NCI-H1417 (cell line): Measurements from ENCODE around the gene CHST11.
A peak's percentile ranks its signal among the peaks of the same experiment; 100 is the strongest.

Experiments used
- DNase-seq, 3 experiments: peaks; one replicate each; lab custom pipeline; 2025; lab: John Stamatoyannopoulos, UW

CHST11 gene

DNA sequence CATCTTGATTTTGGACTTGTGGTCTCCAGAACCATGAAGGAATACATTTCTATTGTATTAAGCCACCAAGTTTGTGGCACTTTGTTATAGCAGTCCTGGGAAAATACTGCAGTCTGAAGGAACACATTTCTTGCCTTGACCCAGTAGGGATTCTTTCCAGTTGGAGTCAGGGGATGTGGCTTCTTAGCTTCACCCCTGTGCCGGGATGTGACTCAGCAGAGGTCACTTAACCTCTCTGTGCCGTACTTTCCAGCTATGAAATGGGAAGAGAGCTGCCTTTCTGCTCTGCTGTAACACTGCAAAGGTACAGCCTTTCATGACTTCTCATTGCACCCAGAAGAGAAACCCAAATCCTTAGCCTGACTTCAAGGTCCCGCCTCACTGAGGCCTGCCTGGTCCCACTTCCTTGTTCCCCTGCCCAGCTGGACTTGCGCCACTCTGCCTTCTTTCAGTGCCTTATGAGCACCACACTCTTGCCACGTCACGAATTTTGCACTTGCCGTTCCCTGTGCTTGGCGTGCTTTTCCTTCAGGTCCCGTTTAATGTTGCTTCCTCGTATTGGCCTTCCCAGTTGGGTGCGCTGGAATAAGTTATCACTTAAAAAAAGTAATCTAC, 24.2 kb downstream of the CHST11 start:
- no peak for DNase-seq

DNA sequence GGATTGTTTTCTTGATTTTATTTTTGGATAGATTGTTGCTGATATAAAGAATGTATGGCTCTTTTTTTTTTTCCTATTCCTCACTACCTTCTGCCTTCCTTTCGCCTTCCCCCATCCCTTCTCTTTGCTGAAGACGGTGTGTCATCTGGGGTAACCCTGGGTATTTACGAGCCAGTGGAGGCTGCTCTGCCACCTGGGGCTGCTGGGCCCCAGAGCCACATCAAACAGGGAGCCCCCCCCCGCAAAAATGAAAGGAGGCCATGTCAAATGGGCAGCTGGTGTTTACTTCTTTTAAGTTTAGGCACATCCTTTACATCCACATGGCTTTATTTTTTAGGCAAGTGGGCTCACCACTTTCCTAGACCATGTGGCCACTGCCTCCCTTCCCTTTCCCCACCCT, 25.4 kb downstream of the CHST11 start:
- no peak for DNase-seq

DNA sequence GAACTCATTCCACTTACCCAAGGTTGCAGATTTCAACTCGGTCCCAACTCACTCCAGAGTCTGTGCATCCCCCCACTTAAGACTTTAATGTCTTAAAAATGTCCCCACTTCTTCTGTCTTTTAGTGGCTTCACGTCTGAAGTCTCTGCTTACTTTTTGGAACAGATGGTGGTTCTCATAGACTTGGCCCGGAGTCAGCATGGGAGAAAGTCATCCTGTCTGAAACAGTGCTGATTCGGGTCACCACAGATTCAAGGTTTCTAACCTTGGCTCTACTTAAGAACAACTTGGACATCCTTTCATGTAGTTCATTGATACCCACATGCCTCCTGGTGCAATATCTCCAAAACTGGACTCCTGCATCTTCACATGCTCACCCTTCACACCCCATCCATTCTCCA, 26.0 kb downstream of the CHST11 start:
- DNase-seq: no peak

DNA sequence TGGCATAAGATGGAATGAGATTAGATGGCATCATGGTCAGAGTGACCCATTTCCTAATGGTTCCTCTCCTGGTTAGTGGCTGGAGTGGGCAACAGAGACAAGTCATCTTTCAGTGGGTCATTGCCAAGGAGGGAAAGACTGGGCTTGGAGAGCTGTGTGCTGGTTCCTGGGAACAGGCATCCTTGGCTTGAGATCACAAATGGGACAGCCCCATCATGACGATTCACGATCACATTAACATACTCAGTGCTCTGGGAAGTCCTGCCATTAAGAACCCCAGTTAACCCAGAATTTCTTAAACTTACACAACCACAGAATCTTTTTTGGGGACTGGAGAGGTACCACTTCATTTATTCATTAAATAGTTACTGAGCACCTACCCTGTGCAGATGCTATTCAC, 27.3 kb downstream of the CHST11 start:
- DNase-seq: no peak

DNA sequence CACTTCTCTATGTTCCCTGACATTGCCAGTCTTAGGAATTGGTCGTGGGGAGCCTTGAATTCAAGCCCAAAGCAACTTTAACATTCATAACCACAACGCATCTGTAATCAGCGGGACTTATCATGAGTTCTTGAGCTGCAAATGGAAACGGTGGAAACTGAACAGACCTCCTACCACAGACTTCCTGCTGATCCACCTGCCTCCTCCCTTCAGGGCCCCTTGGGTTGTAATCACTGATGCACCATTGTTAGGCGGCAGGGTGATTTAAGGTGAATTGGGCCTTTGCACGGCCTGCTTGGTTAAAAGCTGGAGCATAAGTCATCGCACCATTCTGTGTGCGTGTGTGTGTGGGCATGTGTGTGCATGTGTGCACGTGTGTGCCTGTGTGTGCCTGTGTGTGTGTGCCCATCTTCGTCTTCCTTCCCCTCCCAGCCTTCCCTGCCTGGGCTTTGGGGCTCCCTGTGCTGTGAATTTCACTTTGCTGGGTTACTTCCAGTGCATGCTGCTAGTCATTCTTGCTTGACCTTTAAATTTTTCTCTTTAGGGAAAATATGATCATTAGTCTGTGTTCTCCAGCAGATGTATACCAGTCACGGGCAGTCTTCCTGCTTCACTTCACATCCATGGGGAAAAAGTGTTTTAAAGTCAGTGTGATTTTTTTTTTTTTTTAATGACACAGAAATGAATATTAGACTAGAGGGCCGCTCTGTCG, 29.1 kb downstream of the CHST11 start:
- DNase-seq: no peak

DNA sequence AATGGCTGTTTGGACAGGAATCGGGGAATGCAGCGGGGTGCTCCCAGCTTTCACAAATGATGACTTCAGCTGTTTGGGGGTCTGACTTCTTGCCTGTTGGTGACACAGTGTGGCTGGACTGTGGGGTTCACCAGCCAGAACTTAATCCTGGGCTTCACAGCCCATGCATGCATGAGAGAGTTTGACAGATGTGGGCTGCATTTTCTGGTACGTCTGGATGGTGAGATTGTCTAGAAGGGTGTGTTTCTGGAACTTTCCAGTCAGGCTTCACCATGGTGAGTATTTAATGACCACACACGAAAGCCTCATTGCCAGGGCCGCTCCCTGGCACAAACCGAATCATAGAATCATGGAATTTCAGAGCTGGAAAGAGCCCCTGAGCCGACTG, 29.6 kb downstream of the CHST11 start:
- DNase-seq: no peak

DNA sequence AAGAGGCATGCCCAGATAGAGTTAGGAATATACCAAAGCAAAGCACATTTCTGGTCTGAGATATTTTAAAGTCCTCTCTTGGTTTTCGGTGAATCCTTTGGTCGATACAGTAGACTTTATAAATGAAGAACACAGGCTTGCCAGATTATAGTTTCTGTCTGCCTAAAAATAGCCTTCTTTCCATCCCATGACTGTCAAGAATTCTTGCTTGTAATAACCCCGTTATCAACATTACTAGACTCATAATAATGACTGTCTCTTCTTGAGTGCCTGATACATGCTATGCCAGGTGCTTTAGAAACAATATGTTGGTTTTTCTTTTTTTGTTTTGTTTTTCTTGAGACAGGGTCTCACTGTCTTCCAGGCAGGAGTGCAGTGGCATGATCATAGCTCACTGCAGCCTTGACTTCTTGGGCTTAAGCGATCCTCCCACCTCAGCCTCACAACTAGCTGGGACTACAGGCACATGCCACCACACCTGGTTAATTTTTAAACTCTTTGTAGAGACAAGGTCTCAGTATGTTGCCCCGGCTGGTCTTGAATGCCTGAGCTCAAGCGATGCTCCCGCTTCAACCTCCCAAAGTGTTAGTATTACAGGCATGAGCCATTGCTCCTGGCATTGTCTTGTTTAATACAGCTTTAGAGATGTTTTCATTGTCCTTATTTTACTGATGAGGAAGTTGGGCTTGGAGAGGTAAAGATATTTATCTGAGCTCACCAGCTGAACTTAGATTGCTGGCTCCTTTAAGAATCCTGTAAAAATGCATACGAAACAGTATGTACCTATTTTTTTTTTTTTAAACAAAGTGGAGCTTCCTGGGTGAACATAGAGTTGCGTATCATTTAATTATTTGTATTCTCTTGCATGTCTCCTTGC, 30.4 kb downstream of the CHST11 start:
- DNase-seq: no peak

DNA sequence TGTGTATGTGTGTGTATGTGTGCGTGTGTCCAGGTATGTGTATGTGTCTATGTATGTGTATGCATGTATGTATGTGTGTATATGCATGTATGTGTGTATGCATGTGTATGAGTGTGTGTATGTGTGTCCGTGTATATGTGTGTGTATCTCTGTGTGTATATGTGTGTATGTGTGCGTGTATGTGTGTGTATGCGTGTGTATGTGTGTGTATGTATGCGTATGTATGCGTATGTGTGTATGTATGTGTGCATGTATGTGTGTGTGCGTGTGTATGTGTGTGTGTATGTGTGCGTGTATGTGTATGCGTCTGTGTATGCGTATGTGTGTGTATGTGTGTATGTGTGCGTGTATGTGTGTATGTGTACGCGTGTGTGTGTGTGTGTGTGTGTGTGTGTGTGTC, 31.6 kb downstream of the CHST11 start:
- DNase-seq: no peak

DNA sequence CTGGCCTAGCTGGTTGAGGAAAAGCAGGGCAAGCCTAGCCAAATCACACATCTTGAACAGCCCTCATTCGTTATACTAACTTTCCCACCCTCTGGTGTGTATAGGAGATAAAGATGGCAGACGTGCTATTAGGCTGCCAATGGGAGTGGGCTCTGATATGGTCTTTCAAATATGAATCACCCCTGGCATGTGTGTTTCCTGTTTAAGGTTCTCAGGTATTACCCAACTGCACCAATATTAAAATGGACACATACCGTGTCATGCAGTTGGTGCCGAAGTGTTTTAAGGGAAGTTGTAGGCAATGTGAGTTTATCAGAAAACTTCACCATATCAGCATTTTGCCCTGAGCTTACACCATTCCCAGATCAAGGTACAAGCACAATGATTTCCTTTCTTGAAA, 33.4 kb downstream of the CHST11 start:
- no peak for DNase-seq

DNA sequence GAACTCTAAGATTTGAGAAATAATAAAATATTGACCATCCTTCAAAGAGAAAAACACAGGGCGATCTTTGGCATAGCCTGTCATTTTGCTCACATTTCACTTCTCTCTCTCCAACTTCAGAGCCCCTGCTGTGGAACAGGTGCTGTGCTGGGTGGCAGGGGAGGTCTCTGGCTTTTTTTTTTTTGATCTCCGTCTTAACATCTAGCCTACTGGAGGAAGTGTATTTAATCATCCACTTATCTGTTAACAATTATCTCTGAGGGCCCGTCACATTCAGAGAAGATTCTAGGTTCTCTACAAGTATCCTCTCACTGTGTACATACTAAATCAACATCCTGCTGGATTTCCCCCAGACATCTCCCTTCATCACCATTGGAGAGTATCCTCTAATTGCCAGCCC, 34.1 kb downstream of the CHST11 start:
- peak; percentile 62 to 90 (median 72) for DNase-seq

DNA sequence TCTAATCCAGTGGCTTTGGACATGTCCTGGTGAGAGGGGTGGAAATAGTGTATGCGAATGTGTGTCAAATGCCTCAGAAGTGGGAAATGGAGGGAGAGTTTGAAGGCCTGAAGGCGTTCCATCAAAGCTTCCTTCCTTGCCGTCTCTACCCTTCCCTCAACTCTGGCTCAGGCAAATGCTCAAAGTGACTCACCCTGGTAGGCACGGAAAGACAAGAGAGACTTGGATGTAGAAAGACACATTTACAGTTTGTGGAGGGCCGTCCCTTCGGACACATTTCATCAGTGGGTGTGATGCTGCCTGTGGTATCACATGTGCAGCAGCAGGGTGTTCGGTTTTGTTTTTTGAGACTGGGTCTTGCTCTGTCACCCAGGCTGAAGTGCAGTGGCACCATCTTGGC, 36.7 kb downstream of the CHST11 start:
- no peak for DNase-seq

DNA sequence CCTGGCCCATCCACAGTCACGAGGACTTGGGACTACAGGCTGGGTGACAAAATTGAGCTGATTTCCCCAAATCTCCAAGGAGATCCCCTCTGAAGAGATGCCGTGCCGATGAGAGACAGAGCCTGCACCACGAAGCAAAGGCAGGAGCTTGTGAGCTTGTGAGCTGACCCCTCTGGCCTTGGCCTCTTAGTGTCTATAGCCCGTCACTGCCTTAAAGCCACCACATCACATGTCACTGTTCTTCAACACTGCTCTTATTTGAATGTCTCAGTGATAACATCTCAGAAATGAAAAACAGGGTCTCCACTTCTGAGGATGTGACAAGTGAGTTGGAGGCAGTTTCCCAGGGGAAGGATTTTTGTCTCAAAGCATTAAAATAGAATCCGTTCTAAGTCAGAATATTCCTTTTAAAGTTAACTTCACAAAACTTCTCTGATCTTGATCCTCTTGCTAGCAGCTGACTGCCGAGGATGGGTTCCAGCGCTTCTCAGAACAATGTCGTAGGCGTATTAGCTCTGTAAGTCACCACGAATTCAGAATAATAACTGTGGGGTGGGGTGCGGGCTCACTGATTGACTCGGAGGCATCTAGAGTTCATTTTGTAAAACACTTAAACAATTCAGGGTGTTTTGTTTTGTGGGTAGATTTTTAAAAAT, 37.5 kb downstream of the CHST11 start:
- no peak for DNase-seq

DNA sequence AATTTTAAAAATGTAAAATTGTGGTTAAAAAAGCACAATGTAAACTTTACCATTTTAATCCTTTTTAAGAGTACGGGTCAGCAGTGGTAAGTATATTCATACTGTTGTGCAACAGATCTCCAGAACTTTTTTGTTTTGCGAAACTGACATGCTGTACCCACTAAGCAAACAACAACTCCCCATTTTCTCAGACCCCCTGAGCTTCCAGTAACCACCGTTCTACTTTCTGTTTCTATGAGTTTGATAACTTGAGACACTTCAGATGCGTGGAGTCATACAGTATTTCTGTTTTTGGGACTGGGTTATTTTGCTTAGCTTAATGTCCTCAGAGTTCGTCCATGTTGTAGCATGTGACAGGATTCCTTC, 38.0 kb downstream of the CHST11 start:
- no peak for DNase-seq

DNA sequence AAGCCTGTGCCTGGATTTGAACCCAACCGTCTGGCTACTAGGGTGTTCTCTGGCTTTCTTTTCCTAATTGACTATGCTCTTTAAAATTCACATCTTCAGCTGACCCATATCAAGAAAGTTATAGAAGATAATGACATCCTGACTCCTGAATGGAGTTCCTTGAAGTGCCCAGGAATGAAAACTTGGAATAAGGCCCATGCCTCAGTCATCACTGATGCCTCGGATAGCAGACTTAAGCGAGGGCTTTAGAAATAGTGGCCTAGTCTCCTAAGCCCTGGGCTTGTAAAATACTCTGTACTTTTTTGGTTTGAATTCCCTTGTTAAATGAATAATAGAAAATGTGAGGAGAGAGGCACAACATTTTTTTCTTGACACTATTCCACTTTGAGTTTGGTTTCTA, 39.0 kb downstream of the CHST11 start:
- no peak for DNase-seq

DNA sequence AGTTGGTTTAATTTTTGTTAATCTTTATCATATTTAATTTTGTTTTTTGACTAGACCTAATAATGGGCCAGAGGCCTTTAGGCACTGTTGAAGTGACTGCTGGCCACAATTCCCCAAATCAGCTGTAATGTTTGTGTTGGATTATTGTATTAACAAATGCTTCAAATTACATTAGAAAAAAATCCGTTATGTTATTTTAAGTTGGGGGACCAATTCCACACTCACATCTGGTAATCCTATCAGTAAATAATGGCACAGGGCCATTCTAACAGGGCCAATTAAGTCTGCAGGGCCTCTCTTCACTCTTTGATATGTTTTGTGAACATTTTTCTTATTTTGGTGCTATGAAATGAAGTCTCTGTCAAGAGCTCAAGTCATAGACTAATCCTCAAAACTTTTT, 39.6 kb downstream of the CHST11 start:
- DNase-seq: no peak

DNA sequence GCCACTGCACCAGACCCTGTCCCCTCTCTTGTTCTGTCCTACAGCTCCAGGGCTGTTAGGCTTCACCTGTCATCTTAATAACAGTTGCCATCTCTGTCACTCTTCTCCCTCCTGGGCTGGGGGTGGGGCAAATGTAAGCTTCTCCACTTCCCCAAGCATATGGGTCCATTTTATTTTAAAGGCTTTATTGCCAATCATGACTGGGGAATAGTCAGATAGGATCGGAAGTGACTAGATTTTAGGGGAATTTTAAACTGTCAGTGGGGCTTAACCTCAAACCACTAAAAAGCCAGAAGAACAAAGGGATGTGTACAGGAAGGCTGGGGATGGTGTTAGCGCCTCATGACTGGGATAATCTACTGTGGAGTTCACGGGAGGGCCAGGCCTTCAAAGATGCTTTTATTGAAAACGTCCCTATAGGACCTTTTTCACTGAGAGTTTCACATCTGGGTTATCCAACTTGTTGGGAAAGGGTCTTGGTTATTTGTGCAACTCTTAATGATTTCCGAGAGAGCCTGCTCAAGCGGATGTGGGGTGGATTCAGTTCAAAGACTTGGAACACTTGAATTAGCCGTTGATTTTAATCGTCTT, 41.6 kb downstream of the CHST11 start:
- no peak for DNase-seq

DNA sequence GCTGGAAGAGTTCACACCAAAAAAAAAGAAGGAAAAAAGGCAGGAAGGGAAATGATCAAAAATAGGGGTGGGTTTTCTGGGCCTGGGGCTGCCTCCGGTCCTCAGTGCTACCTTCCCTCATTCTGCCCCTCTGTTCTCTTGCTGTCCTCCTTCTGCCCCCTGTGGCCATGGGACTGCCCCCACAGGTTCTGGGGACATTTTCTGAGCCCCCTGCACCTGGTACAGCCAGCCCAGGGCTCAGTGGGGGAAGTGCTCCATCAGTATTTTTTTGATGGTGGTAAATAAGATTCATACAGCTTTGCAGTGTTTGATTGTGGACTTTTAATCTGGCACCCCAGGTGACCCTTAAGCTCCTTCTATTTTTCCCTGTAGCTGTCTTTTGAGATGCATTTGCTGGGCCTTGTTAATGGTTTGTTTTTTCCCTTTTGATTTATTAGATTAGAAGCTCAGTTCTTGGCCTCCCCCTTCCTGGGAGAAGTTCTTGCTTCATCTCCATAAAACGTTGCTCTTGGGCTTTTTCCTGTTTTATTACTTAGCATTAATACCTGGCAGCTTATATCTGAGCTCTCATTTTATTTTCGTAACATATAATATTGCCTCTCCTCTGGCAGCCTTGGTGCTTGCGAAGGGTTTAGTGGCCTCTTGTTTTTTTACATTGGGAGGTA, 43.1 kb downstream of the CHST11 start:
- no peak for DNase-seq

DNA sequence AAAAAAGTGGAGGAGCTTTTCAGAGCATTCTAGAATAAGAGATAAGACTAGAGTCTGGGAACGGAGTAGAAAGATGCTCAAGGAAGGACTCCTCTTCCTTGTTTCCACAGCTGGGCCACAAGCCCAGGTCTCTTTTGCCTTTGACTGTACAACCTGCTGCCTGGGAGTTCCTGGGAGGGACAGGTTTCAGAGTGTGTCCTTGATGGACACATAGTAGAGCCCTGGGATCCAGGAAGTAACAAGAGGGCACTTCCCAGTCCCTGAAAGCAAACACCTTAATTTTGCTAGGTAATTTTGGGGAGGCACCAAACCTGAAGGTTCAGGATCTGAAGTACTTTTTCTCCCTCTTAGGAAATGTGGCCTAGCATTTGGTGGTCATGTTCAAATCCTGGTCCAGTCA, 44.4 kb downstream of the CHST11 start:
- DNase-seq: no peak

DNA sequence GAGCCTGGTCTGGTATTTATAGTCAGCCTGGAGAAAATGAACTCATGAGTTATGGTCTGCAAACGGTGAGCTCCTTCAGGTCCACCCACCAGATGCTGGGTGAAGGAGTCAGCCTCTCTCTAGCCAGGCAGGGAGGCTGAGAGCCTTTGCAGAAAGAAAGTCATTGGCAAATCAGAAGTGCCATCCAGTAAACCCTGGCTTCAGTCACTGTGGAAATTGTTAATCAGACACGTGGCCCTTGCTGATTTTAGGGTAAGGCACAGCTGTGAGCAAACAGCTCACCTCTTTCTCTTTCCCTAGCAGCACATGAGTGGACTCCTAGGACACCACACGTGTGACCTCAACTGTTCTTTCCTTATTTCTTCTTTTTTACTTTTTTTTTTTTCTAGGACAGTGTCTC, 44.9 kb downstream of the CHST11 start:
- DNase-seq: no peak

DNA sequence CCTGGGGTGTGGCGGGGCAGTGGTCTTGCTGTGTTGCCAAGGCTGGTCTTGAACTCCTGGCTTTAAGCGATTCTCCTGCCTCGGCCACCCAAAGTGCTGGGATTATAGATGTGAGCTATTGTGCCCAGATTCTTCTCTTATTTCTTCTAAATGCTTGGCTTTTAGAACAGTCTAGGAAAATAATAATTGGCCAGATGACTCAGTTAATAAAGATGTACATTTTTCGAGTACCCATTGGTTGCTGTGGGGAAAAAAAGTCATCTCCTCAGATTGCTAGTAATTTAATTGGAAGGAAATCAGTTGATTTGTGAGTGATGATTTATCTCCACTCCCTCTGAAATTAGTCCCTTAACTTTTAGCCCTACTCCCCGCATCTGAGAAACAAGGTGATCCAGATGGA, 45.5 kb downstream of the CHST11 start:
- no peak for DNase-seq

DNA sequence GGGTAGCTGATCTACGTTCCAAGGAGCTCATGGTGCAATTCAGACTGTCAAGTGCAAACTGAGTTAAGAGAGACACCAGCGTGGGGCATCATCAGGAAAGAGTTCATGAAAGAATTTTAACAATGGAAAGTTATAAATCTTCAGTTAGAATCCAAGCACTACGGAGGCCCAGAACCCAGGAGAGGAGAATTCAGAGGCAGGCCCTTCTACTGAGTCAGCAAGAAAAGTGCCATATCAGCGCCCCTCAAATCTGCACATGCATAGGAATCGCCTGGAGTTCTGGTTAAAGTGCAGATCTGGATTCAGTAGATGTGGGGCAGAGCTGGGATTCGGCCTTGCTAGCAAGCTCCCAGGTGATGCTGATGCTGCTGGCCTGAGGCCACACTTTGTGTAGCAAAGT, 45.9 kb downstream of the CHST11 start:
- DNase-seq: no peak

DNA sequence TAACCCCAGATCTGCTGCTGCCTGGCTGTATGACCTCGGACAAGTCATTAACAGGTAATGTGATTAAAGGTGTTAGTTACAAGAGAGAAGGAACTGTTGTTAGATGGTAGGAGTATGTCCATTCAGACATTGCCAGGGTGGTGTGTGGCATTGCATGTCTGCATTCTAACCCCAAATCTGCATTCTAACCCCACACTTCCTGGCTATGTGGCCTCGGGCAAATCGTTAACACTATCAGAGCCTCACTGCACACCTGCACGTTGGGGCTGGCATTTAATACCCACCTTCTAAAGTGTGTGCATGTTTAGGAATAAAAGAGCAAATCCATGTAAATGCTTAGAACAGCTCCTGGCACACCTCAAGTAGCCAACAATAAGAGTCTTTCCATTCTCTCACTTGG, 46.4 kb downstream of the CHST11 start:
- DNase-seq: no peak
